Bronchial epithelial cell (primary cell): Measurements from ENCODE around the gene KLC4. TPM values are rescaled to one million over a fixed set of nuclear protein-coding genes. Genes with fewer than 3 reads are reported as not detected.
"Not testable (repeated sequence)": the region's sequence is repeated elsewhere in the genome, so short reads cannot be mapped to it uniquely, and the experiment has no call there.

ENCODE experiments used
- DNase-seq: peaks from one replicate; pipeline ENCODE4 v3.0.0-alpha.2; 2010; ENCODE audit warnings: low read depth
- FAIRE-seq: peaks from 2 replicates; lab custom pipeline; 2011; peaks lifted over from hg19 to GRCh38; lab: Jason Lieb, UNC
- H3K27me3 ChIP-seq: 2 replicates; pipeline ENCODE4 v1.5.1; 2011; ENCODE audit warnings: low read length; ENCODE audit not compliant: control insufficient read depth, insufficient read depth
- H3K36me3 ChIP-seq: 2 replicates; pipeline ENCODE4 v1.5.1; 2011; ENCODE audit warnings: low read length; ENCODE audit not compliant: control insufficient read depth, insufficient read depth
- H3K4me3 ChIP-seq: 2 replicates; pipeline ENCODE4 v1.5.1; 2011; ENCODE audit warnings: mild to moderate bottlenecking, low read depth, low read length, control low read depth
- CTCF ChIP-seq: IDR thresholded peaks from 2 replicates; pipeline ENCODE4 v1.5.1; 2011; ENCODE audit warnings: mild to moderate bottlenecking, moderate library complexity, low read length, control low read depth, inconsistent platforms; ENCODE audit not compliant: insufficient read depth, severe bottlenecking
- total RNA-seq: library from RNA; depleted of rRNA; stranded (reverse); fragments of >200 nt; gene quantifications from 2 replicates; pipeline ENCODE4 v1.2.1, GENCODE V29; 2014

Gene KLC4
- total RNA-seq, 1 donor from 2014 or later: 14.5 TPM

- DNase-seq (no peak), FAIRE-seq (peak; percentile 62)
- no peaks in the 10 kb centered on the region for H3K27me3 ChIP-seq
- TF ChIP-seq CTCF: no peak
- peaks cover 22% of the 10 kb centered on the region for H3K36me3 ChIP-seq
- H3K4me3 ChIP-seq: no peak overlapping the region
Measured at GRCh38 chr6:43037197-43037596, 22.2 kb upstream of the KLC4 start.

GRCh38 chr6:43037706-43038105 is 21.7 kb upstream of the KLC4 start:
- H3K36me3 ChIP-seq: peaks cover 21% of the 10 kb centered on the region

GRCh38 chr6:43038727-43039126 is 20.7 kb upstream of the KLC4 start:
- Histone ChIP-seq H3K36me3 (peaks cover 30% of the 10 kb centered on the region), H3K27me3 (no peaks in the 10 kb centered on the region), H3K4me3 (no peak overlapping the region)
- no peak for FAIRE-seq
- DNase-seq: no peak
- no peak for TF ChIP-seq CTCF

More at GRCh38 chr6:43037706-43038105, 21.7 kb upstream of the KLC4 start:
- H3K4me3 ChIP-seq: no peak overlapping the region
- TF ChIP-seq CTCF: no peak
- DNase-seq (no peak), FAIRE-seq (no peak)
- H3K27me3 ChIP-seq: no peaks in the 10 kb centered on the region

- FAIRE-seq: peak; percentile 80
- no peaks in the 10 kb centered on the region for H3K27me3 ChIP-seq
- peaks cover 32% of the 10 kb centered on the region for H3K36me3 ChIP-seq
- DNase-seq: no peak
- TF ChIP-seq CTCF: no peak
- H3K4me3 ChIP-seq: no peak overlapping the region
Measured at GRCh38 chr6:43040542-43041257, 18.7 kb upstream of the KLC4 start.

- FAIRE-seq, H3K27me3 ChIP-seq, H3K4me3 ChIP-seq, DNase-seq: not testable (repeated sequence)
- H3K36me3 ChIP-seq: peaks cover 39% of the 10 kb centered on the region
Measured at GRCh38 chr6:43041475-43041874, 18.0 kb upstream of the KLC4 start.

GRCh38 chr6:43043310-43043709 is 16.1 kb upstream of the KLC4 start:
- no peak for TF ChIP-seq CTCF
- H3K36me3 ChIP-seq: peaks cover 42% of the 10 kb centered on the region

More at GRCh38 chr6:43043310-43043709, 16.1 kb upstream of the KLC4 start:
- Histone ChIP-seq H3K27me3 (no peaks in the 10 kb centered on the region), H3K4me3 (no peak overlapping the region)
- no peak for FAIRE-seq
- DNase-seq: no peak
